Uterus (tissue), 2 donors: ENCODE measurements around the gene GALNT9.

ENCODE experiments used
- CTCF ChIP-seq, 4 experiments: fragments of 200-600 bp in 2 of 4; fragments of 450-650 bp in 2 of 4; sonication (generic) in 2 of 4; IDR thresholded peaks; one replicate each; pipeline ENCODE4 v1.5.1; 2016 to 2019; ENCODE audit warnings: antibody characterized with exemption in 4 of 4, mild to moderate bottlenecking in 2 of 4, moderate library complexity in 1 of 4
- POLR2A ChIP-seq, 2 donors: fragments of 450-650 bp; IDR thresholded peaks; one replicate each; pipeline ENCODE4 v1.6.1; 2016; ENCODE audit warnings: antibody characterized with exemption in 2 of 2, mild to moderate bottlenecking in 1 of 2, moderate library complexity in 1 of 2

GRCh38 chr12:132268674-132269073 is 60.7 kb downstream of the GALNT9 start:
- TF ChIP-seq CTCF (IDR thresholded peaks at IDR 0.05) (no peak), POLR2A (IDR thresholded peaks at IDR 0.05) (no peak)
